Mucosa of stomach (tissue), 1 donor: ENCODE results near the gene GLRX5.

ENCODE experiments used
- H3K27me3 ChIP-seq: one replicate; pipeline ENCODE4 v1.7.0; 2013; ENCODE audit warnings: mild to moderate bottlenecking, low read length; ENCODE audit not compliant: control insufficient read depth, insufficient read depth
- H3K36me3 ChIP-seq: one replicate; pipeline ENCODE4 v1.7.0; 2013; ENCODE audit warnings: low read length; ENCODE audit not compliant: control insufficient read depth, insufficient read depth
- H3K4me1 ChIP-seq: one replicate; pipeline ENCODE4 v1.7.0; 2013; ENCODE audit warnings: mild to moderate bottlenecking, low read length; ENCODE audit not compliant: control insufficient read depth, insufficient read depth
- H3K4me3 ChIP-seq: one replicate; pipeline ENCODE4 v1.7.0; 2013; ENCODE audit warnings: low read length
- H3K9ac ChIP-seq: one replicate; pipeline ENCODE4 v1.7.0; 2013; ENCODE audit warnings: mild to moderate bottlenecking, low read length, moderate library complexity
- H3K9me3 ChIP-seq: one replicate; pipeline ENCODE4 v1.7.0; 2013; ENCODE audit warnings: mild to moderate bottlenecking, low read length, moderate library complexity; ENCODE audit not compliant: control insufficient read depth
- donor health status: Pancreatic carcinoma.

Gene GLRX5

DNA sequence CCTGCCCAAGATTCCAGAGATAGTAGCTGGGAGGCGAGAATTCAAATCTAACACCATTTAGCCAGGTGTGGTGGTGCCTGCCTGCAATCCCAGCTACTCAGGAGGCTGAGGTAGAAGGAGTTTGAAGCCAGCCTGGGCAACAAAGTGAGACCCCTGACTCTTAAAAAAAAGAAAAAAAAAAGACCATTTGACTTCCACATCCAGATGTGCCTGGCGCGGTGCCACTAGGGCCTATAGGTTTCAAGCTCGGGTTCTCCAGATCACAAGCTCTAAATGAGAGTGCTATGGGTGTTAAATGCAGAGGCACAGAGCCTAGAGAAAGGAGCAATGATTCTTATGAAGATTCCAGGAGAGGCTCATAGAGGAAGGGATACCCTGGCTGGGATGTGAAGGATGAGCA is 40.9 kb upstream of the GLRX5 start:
- Histone ChIP-seq H3K9me3 (no peaks in the 10 kb centered on the region), H3K4me3 (no peak overlapping the region), H3K4me1 (peaks cover 33% of the 10 kb centered on the region), H3K36me3 (no peaks in the 10 kb centered on the region), H3K9ac (no peak overlapping the region), H3K27me3 (no peaks in the 10 kb centered on the region)

DNA sequence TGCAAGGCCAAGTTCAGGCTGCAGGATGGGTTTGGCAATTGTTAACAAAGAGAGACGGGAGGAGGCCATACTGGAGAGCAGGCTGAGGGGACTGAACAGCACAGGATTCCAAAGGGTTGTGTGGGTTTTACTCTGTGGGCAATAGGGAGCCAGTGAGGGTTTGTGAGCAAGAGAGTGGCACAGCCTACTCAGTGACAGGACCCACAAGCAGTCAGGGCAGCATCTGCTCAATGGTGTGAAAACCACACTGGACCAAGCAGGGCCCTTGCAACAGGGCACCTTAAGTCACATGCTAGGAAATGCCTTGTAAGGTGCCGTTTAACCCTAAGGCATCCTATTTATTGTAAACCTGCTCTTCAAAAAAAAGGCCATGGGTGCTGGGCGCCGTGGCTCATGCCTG is 40.4 kb upstream of the GLRX5 start:
- Histone ChIP-seq H3K9ac (no peak overlapping the region), H3K9me3 (no peaks in the 10 kb centered on the region), H3K36me3 (no peaks in the 10 kb centered on the region), H3K4me3 (no peak overlapping the region), H3K27me3 (no peaks in the 10 kb centered on the region), H3K4me1 (peaks cover 33% of the 10 kb centered on the region)

DNA sequence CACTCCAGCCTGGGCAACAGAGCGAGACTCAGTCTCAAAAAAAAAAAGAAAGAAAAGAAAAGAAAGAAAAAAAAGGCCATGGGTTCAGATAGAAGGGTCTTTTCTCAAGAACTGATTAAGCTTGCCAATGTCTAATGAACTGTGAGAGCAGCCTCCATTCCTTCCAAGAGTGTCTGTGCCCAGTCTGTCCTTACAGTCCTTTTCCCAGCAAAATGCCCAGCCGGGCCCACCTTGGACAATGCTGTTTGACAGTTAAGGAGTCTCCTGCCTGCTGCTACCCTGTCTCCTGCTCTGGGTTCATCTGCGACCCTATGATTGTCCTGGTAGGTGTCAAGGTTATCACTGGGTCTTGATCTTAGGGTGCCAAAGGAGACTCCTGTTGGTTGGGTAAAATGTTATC is 39.8 kb upstream of the GLRX5 start:
- H3K9ac ChIP-seq, result no peak overlapping the region
- no peak overlapping the region for H3K4me3 ChIP-seq
- peaks cover 36% of the 10 kb centered on the region for H3K4me1 ChIP-seq

DNA sequence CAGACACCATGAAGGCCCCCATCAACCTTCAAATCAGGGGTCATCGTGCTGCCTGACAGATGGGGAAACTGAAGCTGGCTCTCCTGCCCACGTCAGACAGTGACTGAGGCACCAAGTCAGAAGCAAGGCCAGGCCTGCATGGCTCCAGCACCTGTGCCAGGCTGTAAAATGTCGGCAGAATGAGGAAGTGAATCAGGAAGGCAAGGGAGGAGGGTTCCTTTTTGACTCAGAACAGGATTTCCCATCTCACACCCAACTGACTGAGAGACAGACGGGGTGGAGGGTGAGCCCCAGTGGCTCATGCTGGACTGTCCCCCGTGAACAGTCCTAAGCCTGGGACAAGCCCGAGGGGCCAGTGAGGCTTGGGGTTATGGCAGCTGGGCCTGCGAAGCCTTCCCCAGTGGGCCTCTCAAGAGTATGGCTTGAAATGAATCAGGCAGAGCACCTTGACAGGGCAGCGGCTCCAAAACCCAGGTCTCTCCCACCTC is 39.3 kb upstream of the GLRX5 start:
- H3K27me3 ChIP-seq, result no peaks in the 10 kb centered on the region
- H3K4me1 ChIP-seq, result peaks cover 41% of the 10 kb centered on the region
- no peaks in the 10 kb centered on the region for H3K36me3 ChIP-seq
- H3K4me3 ChIP-seq, result no peak overlapping the region
- H3K9ac ChIP-seq, result no peak overlapping the region
- no peaks in the 10 kb centered on the region for H3K9me3 ChIP-seq

More for the DNA sequence above, 39.8 kb upstream of the GLRX5 start:
- H3K36me3 ChIP-seq, result no peaks in the 10 kb centered on the region
- no peaks in the 10 kb centered on the region for H3K9me3 ChIP-seq
- H3K27me3 ChIP-seq, result no peaks in the 10 kb centered on the region

DNA sequence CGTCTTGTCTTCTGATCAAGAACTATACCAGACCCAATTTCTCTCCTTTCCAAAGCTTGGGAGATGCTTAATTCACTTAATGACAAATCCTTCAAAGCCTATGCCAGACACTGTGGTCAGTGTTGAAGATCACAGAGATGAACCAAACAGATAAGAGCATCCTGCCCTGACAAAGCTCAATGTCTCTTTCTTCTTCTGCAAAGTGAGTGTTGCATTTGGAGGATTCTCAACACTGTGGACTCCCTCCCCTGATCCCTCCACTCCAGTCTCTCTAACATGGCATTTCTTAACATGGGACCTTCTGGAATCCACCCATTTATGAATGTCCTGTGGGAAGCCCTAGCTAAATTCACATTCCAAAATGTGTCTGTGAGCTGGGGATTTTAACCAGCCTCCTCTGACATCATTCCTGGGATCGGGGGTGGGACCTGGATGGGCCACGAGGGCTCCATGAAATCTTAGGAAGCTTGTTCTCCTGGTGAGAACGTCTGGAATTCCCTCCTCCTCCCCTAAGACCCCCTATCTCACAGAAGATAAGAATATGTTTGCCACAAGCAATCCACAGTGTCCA is 38.7 kb upstream of the GLRX5 start:
- no peaks in the 10 kb centered on the region for H3K9me3 ChIP-seq
- no peak overlapping the region for H3K4me3 ChIP-seq
- H3K27me3 ChIP-seq, result no peaks in the 10 kb centered on the region

DNA sequence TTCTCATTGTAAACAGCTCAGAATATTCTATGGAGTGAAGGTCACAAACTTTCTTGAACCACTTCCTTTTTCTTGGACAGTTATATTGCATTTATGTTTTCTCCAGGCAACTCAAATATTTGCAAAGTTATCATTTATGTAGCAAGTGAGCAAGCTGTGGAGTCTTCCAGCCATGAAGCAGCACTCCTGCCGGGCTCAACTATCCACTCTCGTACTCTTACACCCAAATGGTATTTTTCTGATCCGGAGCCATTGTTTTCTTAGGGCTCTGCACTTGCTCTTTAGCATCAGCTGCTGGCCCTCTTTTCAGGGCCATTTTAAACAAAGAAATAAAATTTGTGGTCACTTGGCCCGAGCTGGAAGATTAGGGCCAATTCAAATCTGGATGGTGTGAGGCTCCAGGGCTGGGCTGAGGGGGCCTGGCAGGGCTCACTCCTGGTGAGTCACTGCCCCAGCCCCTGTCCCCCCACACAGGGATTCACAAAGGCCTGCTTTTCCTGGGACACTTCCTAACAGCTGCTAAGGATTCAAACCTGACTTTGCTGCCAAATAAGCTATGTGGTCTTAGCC is 38.1 kb upstream of the GLRX5 start:
- Histone ChIP-seq H3K36me3 (no peaks in the 10 kb centered on the region), H3K4me1 (peaks cover 41% of the 10 kb centered on the region), H3K9me3 (no peaks in the 10 kb centered on the region), H3K9ac (no peak overlapping the region), H3K27me3 (no peaks in the 10 kb centered on the region), H3K4me3 (no peak overlapping the region)

More for the DNA sequence above, 38.7 kb upstream of the GLRX5 start:
- Histone ChIP-seq H3K36me3 (no peaks in the 10 kb centered on the region), H3K4me1 (peaks cover 42% of the 10 kb centered on the region), H3K9ac (no peak overlapping the region)

DNA sequence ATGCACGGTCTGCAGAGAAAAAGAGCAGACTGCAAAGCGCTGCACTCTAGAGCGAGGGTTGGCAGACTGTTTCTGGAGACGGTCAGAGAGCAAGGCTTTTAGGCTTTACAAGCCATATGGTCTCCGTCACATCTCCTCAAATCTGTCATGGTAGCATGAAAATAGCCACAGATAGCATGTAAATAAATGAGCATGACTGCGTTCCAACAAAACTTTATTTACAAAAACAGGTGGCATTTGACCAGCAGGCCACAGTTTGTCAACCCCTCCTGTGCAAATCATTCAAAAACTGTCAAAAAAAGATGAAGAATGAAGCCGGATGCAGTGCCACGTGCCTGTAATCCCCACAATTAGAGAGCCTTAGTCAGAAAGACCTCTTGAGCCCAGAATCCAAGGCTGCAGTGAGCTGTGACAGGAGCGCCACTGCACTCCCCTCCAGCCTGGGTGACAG is 37.3 kb upstream of the GLRX5 start:
- Histone ChIP-seq H3K4me1 (peaks cover 41% of the 10 kb centered on the region), H3K27me3 (no peaks in the 10 kb centered on the region), H3K9me3 (no peaks in the 10 kb centered on the region), H3K9ac (no peak overlapping the region), H3K4me3 (no peak overlapping the region), H3K36me3 (no peaks in the 10 kb centered on the region)

DNA sequence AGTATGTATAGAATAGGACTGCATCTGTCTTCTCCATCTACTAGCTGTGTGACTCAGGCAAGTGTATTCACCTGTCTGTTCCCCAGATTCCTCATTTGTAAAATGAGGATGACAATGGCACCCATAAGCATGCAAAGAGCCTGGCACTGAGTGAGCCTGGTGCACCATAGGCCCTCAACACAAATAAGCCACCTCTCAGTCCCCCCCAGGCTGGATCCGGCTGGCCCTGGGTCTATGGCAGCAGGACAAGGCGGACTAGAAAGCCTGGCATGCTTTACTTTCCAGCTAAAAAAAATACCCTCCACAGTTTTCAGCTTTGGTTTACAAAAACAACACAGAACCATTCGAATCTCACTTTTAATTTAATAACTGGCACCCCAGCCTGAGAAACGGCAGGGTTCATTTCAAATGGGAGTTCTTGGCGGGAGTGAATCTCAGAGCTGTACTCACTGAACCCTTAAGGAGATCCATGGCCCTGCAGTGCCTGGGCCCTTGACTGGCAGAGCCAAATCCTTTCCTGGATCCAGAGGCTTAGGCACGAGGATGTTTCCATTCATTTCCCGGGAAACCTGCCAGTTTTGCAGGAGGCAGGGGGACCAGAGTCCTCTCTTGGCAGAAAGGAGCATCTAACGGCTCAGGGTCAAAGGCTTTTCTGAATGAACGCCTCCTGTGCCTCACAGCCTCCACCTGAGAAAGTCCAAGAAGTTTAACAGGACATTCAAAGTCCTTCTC is 36.1 kb upstream of the GLRX5 start:
- H3K9me3 ChIP-seq, result no peaks in the 10 kb centered on the region
- H3K4me1 ChIP-seq, result peaks cover 41% of the 10 kb centered on the region
- no peak overlapping the region for H3K4me3 ChIP-seq
- no peak overlapping the region for H3K9ac ChIP-seq
- no peaks in the 10 kb centered on the region for H3K36me3 ChIP-seq
- no peaks in the 10 kb centered on the region for H3K27me3 ChIP-seq

DNA sequence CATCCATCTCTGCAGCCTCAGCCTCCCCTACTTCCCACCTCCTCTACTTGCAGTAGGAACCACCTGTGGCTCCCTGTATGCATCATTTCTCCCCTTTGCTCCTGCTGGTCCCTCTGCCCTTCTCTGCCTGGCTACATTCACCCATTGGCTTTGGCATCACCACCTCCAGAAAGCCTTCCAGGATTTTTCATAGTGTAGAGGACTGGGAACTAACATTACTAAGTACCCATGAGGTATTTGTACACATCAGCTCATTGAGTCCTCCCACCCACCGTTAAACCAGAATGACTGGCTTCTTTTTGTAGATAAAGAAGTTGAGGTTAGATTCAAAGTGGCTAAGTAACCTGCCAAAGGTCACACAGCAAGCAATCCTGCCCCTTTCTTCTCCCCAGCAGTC is 35.5 kb upstream of the GLRX5 start:
- no peaks in the 10 kb centered on the region for H3K36me3 ChIP-seq
- peaks cover 41% of the 10 kb centered on the region for H3K4me1 ChIP-seq
- no peak overlapping the region for H3K9ac ChIP-seq
- no peak overlapping the region for H3K4me3 ChIP-seq
- H3K27me3 ChIP-seq, result no peaks in the 10 kb centered on the region
- H3K9me3 ChIP-seq, result no peaks in the 10 kb centered on the region

DNA sequence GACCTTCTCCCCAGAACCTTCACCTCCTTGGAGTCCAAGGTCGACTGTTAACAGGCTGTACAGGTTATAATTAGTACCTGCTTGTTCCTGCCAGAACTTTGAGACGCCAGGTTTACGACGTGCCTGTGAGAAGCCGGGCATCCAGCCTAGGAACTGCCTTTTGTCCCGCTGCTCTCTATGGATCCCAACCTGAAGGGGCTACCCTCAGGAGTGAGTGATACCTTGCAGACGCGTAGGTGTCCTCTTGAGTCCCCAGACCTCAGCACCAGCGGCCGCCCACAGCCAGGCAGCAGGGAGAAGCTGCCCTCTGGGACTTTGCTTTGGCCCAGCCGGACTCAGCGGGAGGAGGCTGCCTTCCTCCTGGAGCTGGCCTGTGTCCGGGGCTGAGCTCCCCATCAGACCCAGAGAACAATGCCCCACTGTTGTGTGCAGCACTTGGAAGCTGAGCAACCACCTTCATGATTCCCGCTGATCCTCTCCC is 34.6 kb upstream of the GLRX5 start:
- Histone ChIP-seq H3K9me3 (no peaks in the 10 kb centered on the region), H3K27me3 (no peaks in the 10 kb centered on the region), H3K4me3 (no peak overlapping the region), H3K36me3 (no peaks in the 10 kb centered on the region), H3K4me1 (peaks cover 40% of the 10 kb centered on the region), H3K9ac (no peak overlapping the region)

DNA sequence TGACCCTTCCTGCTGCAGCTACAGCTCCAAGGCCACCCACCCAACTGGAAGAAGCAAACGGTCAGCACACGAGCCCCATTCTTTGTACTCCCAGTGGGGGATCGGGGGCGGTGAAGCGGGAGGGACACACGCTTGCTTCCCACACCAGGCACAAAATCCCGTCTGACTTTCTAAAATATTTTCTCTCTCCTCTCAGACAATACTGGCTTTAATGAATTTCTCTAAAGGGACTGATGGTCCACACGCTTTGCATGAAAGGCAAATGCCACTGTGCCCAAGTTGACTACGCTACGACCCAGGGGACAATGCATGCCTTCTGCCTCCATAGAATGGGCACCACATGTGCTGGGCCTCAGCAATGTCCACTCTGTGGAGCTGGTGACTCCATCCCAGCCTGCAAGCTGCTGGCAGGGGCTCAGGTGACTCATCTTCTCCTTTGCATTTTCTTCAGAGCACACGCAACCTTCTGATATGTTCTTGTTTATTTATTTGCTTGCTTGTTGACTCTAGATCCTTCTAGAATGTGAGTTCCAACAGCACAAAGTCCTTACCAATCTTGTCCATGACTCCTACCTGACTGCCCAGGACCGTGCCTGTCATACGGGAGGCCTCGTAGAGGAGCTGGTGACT is 34.0 kb upstream of the GLRX5 start:
- Histone ChIP-seq H3K9ac (no peak overlapping the region), H3K4me3 (no peak overlapping the region), H3K9me3 (no peaks in the 10 kb centered on the region), H3K27me3 (no peaks in the 10 kb centered on the region), H3K36me3 (no peaks in the 10 kb centered on the region), H3K4me1 (peaks cover 34% of the 10 kb centered on the region)

DNA sequence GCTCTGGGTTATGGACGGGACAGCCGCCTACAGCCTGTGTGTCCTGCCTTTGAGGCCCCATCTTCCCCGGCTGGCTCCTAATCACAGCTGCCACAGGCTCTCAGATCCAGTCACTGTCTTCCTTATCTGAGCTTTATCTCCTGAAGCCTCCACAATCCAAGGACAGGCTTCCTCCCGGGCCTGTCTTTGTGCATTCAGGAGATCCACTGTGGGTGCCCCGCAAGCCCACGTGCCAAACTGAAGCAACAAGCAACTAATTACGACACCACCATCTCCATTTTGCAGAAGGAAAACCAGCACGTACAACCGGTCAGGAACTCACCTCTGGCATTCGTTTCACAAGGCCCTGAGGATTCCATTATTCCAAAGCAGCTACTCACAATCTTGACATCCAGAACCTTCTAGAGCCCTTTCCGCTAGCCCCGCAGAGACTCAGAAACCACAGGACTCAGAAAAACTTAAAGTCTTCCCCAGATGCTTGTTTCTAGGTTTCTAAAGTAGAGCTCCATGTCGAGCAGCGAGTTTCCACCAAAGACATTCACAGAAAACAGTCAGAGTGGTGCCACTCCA is 32.4 kb upstream of the GLRX5 start:
- H3K4me3 ChIP-seq, result no peak overlapping the region

More for the DNA sequence above, 32.4 kb upstream of the GLRX5 start:
- Histone ChIP-seq H3K36me3 (no peaks in the 10 kb centered on the region), H3K4me1 (peaks cover 31% of the 10 kb centered on the region), H3K9ac (no peak overlapping the region), H3K9me3 (no peaks in the 10 kb centered on the region), H3K27me3 (no peaks in the 10 kb centered on the region)
